NB4 (cell line): ENCODE results near the gene PDE11A.

Source experiments
- DNase-seq: peaks from one replicate; pipeline ENCODE4 v3.0.0; 2010; ENCODE audit warnings: low read depth
- H3K4me3 ChIP-seq: one replicate; pipeline ENCODE4 v1.5.1; 2011; ENCODE audit warnings: mild to moderate bottlenecking, low read depth, low read length, moderate library complexity
- CTCF ChIP-seq: IDR thresholded peaks from one replicate; pipeline ENCODE4 v1.5.1; 2012; ENCODE audit warnings: low read depth, low read length
- MAX ChIP-seq: IDR thresholded peaks from 2 replicates; pipeline ENCODE4 v1.6.1; 2011; ENCODE audit warnings: low read depth, low read length
- MYC ChIP-seq: IDR thresholded peaks from 2 replicates; pipeline ENCODE4 v1.6.1; 2011; ENCODE audit warnings: low read depth, low read length
- POLR2A ChIP-seq: IDR thresholded peaks from 2 replicates; pipeline ENCODE4 v1.6.1; 2011; ENCODE audit warnings: mild to moderate bottlenecking; ENCODE audit not compliant: insufficient read length; ENCODE audit errors: extremely low read depth

The PDE11A gene

GRCh38 chr2:177721087-177721486, 351.5 kb downstream of the PDE11A start:
- no peak for DNase-seq
- TF ChIP-seq MAX (no peak), MYC (no peak), CTCF (no peak), POLR2A (no peak)
- no peak overlapping the region for H3K4me3 ChIP-seq

- TF ChIP-seq CTCF = no peak
- TF ChIP-seq MYC = no peak
- TF ChIP-seq MAX = no peak
- no peak for TF ChIP-seq POLR2A
- no peak overlapping the region for H3K4me3 ChIP-seq
- DNase-seq = peak; percentile 9
Measured at GRCh38 chr2:177717831-177718618, 354.6 kb downstream of the PDE11A start.

GRCh38 chr2:177716484-177716883, 356.1 kb downstream of the PDE11A start:
- no peak overlapping the region for H3K4me3 ChIP-seq
- DNase-seq = no peak
- TF ChIP-seq POLR2A (no peak), MAX (no peak), MYC (no peak), CTCF (no peak)

GRCh38 chr2:177715771-177716170, 356.8 kb downstream of the PDE11A start:
- TF ChIP-seq POLR2A = no peak
- no peak for TF ChIP-seq CTCF
- no peak for TF ChIP-seq MAX
- no peak for TF ChIP-seq MYC
- DNase-seq = no peak
- no peak overlapping the region for H3K4me3 ChIP-seq

GRCh38 chr2:177714704-177715103, 357.9 kb downstream of the PDE11A start:
- TF ChIP-seq MAX (no peak), CTCF (no peak)
- no peak overlapping the region for H3K4me3 ChIP-seq
- no peak for DNase-seq

GRCh38 chr2:177712462-177712861, 360.1 kb downstream of the PDE11A start:
- TF ChIP-seq MYC (no peak), MAX (no peak), POLR2A (no peak), CTCF (no peak)
- no peak overlapping the region for H3K4me3 ChIP-seq
- peak; percentile 39 for DNase-seq
